HK-2 (cell line): ENCODE results near the gene BBC3.
"Not testable (repeated sequence)": the region's sequence is repeated elsewhere in the genome, so short reads cannot be mapped to it uniquely, and the experiment has no call there.

Source experiments
- DNase-seq: peaks from one replicate; pipeline ENCODE4 v3.0.0-alpha.2; 2018; ENCODE audit not compliant: unreplicated experiment

The BBC3 gene, protein sequence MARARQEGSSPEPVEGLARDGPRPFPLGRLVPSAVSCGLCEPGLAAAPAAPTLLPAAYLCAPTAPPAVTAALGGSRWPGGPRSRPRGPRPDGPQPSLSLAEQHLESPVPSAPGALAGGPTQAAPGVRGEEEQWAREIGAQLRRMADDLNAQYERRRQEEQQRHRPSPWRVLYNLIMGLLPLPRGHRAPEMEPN

GRCh38 chr19:47230921-47231214, at the start of gene BBC3:
TSS of gene BBC3 (minus strand) at chr19:47231199. CDS start at chr19:47228431, 2,768 bp downstream.
- DNase-seq = no peak

- DNase-seq = peak; percentile 42
Measured at GRCh38 chr19:47280183-47280797, 49.3 kb upstream of the BBC3 start.

DNA sequence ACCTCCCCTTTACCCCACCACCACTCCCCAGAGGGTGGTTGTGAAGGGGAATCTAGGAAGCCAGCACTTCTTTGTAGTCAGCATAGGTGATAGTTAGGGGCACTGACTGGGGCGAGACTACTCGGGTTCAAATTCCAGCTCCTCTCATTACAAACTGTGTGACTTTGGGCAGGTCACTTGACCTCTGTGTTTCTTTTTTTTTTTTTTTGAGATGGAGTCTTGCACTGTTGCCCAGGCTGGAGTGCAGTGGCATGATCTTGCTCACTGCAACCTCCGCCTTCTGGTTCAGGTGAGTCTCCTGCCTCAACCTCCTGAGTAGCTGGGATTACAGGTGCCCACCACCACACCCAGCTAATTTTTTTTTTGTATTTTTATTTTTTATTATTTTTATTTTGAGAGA, 45.5 kb upstream of the BBC3 start:
- not testable (repeated sequence) for DNase-seq

DNA sequence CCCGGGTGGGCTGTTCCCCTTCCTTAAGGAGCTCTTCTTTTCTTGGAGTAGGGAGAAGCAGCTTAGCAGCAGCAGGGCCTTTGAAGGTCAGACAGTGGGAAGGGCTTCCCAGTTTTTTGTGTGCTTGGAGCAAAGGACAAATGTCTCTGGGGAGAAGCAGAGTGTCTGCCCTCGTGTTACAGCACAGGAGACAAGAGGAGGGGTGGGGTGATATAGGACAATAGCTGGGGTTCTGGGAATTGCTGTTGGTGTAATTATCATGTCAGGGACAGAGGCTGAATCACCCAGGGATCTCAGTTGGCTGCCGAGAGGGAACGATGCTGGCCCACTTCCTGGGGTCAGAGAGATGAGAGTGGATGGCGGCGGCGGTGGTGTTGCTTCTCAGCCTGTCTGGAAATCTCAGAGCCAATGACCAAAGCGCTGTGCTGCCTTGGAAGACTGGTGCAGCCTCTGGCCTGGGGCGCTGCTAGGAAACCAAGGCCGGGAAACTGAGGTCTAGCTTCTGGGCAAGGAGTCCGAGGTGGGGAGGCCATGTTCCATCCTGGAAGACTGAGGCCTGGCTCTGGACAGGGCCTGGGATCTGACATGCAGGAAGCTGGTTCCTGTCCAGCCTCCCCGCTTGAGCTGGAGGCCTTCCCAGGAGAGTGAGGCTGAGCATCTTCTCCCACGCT, 44.9 kb upstream of the BBC3 start:
- DNase-seq = no peak

GRCh38 chr19:47274891-47275761, 44.1 kb upstream of the BBC3 start:
- no peak for DNase-seq

DNA sequence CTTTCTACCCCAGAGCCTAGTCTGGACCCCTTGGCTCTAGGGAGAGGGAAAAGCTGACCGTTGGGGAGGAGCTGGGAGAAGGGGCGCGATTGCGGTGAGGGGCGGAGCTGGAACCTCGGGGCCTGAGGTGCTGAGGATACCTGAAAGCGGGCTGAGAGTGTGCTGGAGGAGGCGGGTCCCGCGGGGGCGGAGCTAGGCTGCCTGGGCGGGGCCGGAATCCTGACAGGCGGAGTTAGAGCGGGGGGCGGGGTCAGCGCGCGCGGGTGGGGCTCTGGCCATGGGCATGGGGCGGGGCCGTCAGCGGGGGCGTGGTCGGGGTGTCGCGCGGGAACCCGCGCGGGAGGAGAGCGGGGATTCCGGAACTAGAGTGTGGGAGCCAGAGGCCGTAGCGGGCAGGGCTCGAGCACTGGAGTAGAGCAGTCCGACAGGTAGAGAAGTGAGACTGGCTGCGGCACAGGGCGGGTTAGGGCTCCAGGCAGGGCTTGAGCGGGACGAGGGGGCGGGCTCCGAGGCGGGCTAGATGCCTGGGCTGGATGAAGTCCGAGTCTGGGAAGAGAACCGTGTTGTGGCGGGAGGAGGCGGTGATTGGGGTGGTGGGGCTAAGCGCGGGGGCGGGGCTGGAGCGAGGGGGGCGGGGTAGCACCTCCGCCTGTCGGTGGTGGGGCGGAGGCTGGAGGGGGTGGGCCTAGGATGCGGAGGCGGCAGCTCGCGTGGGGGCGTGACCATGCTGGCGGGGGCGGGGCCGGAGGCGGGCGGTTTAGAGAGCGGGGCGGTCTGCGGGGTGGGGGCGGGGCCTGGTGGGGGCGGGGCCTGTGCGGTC, 43.3 kb upstream of the BBC3 start, which contains the start of gene INAFM1:
Gene INAFM1 (plus strand): TSS at position 815 of the 820 bp plus-strand sequence. CDS start 35 bp downstream, outside the sequence.
- DNase-seq = peak; percentile 100

- peak; percentile 89 for DNase-seq
Measured at GRCh38 chr19:47273313-47274070, 42.5 kb upstream of the BBC3 start.

GRCh38 chr19:47272448-47273312, 41.7 kb upstream of the BBC3 start:
- no peak for DNase-seq

DNA sequence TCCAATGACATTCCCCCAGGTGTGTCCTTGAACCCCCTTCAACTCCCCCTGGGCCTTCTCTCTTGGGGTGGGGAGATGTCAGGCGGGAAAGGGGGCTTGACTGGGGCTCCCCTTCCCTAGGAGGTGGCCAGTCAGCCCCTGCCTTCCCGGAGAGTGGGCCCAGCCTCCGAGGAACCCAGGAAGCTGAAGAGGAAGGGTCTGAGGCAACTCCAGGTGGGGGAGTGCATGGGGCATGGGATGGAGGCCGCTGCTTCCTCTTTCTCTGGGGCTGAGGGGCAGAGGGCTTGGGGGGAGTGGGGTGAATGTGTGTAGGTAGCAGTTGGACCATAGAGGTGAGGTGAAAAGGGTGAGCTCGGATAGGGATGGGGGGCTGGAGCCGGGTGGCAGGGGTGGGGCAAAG, 41.0 kb upstream of the BBC3 start:
- DNase-seq = no peak

DNA sequence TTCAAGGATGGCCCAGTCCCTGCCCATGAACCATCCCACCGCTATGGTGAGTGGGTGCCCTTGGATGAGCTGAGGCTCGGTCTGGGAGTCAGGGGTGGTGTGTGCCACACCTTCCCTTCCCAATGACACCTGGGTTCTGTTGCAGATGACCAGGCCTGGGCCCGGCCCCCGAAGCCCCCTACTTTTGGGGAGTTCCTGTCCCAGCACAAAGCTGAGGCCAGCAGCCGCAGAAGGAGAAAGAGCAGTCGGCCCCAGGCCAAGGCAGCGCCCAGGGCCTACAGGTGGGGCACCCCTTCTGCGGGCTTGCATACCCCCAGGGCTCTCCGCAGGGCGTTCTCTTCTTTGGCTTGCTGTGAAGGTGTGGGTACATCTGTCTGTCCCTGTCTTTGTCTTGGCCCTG, 39.4 kb upstream of the BBC3 start:
- no peak for DNase-seq

DNA sequence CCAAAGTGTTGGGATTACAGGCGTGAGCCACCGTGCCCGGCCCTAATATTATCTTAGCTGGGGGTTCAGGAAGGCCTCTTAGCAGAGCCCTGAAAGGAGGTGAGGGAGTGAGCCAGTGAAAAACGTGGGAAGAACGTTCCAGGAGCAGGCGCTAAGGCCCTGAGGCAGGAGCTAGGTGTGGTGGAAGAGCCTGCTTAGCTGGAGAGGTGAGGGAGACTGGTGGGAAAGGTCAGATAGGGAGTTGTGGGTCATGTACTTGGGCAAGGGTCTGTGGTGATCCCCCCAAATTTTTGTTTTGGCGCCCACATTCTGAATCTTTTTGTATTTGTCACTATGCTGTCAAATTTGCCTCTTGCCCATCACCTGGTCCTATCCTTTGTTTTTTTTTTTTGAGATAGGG, 38.6 kb upstream of the BBC3 start:
- no peak for DNase-seq

DNA sequence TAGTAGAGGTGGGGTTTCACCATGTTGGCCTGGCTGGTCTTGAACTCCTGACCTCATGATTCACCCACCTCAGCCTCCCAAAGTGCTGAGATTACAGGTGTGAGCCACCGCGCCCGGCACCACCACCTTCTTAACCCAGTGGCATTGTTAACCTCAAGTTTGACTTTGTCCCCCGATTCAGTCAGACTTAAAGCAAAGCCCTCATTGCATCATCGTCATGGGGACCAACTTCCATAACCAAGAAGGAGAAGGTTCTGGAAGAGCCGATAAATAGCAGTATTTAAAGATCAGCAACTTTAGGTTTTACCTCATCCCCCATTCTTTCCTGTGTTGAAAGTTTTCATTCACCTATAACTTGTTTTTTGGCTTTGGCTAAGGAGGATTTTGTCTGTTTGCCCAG, 37.0 kb upstream of the BBC3 start:
- DNase-seq = no peak

- DNase-seq = no peak
Measured at GRCh38 chr19:47267350-47267759, 36.4 kb upstream of the BBC3 start.

DNA sequence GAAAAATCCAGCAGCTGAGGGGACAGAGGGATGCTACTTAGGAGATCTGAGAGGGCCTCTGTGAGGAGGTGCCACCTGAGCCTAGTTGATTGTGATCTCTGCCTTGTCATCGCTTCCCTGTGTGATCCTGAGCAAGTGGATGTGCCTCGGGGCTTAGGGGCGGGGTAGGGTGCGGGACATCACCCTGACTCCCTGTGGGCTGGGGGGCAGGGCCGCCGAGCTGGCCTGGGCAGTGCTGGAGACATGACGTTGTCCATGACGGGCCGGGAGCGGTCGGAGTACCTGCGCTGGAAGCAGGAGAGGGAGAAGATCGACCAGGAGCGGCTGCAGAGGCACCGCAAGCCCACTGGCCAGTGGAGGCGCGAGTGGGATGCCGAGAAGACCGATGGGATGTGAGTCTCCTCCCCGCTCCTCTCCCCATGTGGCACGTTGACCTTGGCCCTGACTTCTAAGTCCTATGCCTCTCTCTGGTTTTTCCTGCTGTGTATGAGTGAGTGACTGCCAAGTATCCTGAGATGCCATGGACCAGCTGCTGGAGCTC, 35.5 kb upstream of the BBC3 start:
- no peak for DNase-seq

DNA sequence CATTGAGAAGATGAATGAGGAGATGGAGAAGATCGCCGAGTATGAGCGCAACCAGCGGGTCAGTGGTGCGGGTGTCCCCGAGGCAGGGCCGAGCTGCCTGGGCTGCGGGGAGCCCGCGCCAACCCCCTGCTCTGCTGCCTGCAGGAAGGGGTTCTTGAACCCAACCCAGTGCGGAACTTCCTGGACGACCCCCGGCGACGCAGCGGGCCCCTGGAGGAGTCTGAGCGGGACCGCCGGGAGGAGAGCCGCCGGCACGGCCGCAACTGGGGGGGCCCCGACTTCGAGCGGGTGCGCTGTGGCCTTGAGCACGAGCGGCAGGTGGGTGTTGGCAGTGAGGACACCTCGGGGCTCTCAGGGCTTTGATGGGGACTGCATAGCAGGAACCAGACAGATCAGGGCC, 33.6 kb upstream of the BBC3 start:
- no peak for DNase-seq

DNA sequence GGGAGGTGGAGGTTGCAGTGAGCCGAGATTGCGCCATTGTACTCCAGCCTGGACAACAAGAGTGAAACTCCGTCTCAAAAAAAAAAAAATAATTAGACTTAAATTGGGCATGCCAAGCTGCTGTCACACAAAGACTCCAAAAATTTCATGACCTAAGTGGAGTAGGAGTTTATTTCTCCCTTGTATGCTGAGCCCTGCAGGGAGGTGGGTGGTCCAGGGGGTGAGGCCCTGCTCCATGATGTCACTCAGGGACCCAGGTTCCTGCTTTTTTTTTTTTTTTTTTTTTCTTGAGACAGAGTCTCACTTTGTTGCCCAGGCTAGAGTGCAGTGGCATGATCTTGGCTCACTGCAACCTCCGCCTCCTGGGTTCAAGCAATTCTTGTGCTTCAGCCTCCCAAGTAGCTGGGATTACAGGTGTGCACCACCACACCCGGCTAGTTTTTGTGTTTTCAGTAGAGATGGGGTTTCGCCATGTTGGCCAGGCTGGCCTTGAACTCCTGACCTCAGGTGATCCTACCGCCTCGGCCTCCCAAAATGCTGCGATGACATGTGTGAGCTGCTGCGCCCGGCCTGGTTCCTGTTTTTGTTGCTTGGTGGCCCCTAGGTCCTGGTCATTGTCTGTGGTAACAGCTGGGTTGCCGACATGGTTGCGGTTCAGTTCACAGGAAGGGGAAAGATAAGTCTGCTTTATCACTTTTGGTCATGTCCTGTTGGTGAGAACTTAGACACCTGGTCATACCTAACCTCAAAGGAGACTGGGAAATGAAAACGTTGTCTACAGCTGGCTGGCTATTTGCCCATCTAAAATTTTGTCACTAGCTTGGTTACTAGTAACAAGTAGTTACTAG, 31.2 kb upstream of the BBC3 start:
- DNase-seq = not testable (repeated sequence)

- no peak for DNase-seq
Measured at GRCh38 chr19:47260476-47260875, 29.5 kb upstream of the BBC3 start.

DNA sequence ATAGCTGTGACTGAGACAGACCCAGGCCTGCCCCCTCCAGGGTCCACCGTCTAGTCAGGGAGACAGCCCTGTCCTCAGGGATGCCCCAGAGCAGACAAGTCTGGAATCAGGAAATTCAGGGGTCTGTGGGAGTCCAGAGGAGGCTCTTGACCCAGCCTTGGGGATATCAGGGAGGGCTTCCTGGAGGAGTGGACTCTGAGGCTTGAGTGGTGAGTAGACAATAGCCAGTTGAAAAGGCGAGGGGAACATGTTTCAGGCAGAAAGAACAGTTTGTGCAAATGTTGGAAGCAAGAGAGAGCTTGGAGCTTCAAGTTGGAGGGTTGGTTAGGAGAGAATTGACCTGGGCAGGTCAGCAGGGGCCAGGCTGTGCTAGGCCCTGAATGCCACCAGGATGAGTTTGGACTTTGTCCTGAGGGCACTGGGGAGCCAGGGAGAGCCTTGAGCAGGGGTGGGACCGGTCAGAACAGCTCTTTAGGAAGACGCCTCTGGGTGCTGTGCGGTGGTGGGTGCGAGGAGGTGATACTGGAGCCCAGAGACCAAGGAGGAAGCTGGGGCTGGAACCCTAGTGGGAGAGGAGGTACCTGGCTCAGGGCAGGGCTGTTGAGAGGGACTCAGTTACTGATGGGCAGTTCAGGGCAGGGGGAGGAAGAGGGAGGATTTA, 28.0 kb upstream of the BBC3 start:
- no peak for DNase-seq
